K562 (cell line): ENCODE results near the gene SLC7A11. TPM values are rescaled to one million over a fixed set of nuclear protein-coding genes. Genes with fewer than 3 reads are reported as not detected.

Source experiments
- ZBTB40 ChIP-seq, 2 experiments: fragments of 450-650 bp in 1 of 2; sonication (generic) in 1 of 2; formaldehyde crosslinking in 1 of 2; IDR thresholded peaks; 2 replicates each; pipeline versions ENCODE4 v1.7.1 to v1.9.0; 2016 to 2022; ENCODE audit warnings: inconsistent platforms in 1 of 2, mild to moderate bottlenecking in 1 of 2, missing genetic modification reagents in 1 of 2
- polyA plus RNA-seq, 8 experiments: library from polyadenylated mRNA; depleted of rRNA in 4 of 8; stranded (reverse) in 5 of 8; unstranded in 3 of 8; fragments of >200 nt; fragmentation: Nextera tagmentation in 2 of 8; fragmentation: Illumina TruSeq in 1 of 8; extraction: Ambion mirVana in 2 of 8; extraction: Trizol in 1 of 8; gene quantifications; 2 replicates each; pipeline versions ENCODE4 v1.2.1 to v1.2.3, GENCODE V29; 2011 to 2014; ENCODE audit warnings: inconsistent platforms in 1 of 8, missing spikeins in 1 of 8
- total RNA-seq, 7 experiments: library from RNA; depleted of rRNA in 6 of 7; stranded (reverse); fragments of >200 nt in 6 of 7; fragmentation: Illumina TruSeq in 2 of 7; extraction: Trizol in 2 of 7; gene quantifications; 2 replicates each; pipeline versions ENCODE4 v1.2.1 to v1.2.3, GENCODE V29; 2011 to 2021; ENCODE audit warnings: low replicate concordance in 1 of 7

The SLC7A11 gene
- total and polyA plus RNA-seq, 9 of the 15 experiments (the other 6 are each of a cell fraction or from before 2014, with no cell fraction given): 4.5 to 26.1 (median 13.5) TPM

- TF ChIP-seq ZBTB40 (IDR thresholded peaks at IDR 0.05): no peak
- no peak for TF ChIP-seq ZBTB40 (CRISPR knock-in tag; IDR thresholded peaks at IDR 0.05)
These were observed 9.8 kb upstream of the SLC7A11 start (continued) for GRCh38 chr4:138251938-138252337.
